Liver (tissue), 9 donors: ENCODE data around the gene ARHGEF7. TPM values are rescaled to one million over a fixed set of nuclear protein-coding genes. Genes with fewer than 3 reads are reported as not detected.

Experiments used
- DNase-seq: peaks from one replicate; pipeline ENCODE4 v3.0.0-alpha.2; 2017; ENCODE audit warnings: low spot score
- H3K27ac ChIP-seq, 2 donors: one replicate each; pipeline ENCODE4 v1.7.0; 2013; ENCODE audit warnings: inconsistent platforms in 2 of 2, low read length in 2 of 2, control low read depth in 1 of 2, low read depth in 1 of 2, mild to moderate bottlenecking in 1 of 2
- H3K27me3 ChIP-seq, 4 donors: one replicate each; pipeline versions ENCODE4 v1.6.1 to v1.7.0; 2013; ENCODE audit warnings: low read length in 3 of 4, inconsistent platforms in 1 of 4, mild to moderate bottlenecking in 1 of 4, moderate library complexity in 1 of 4; ENCODE audit not compliant: control insufficient read depth in 4 of 4, insufficient read depth in 4 of 4
- H3K36me3 ChIP-seq, 4 donors: one replicate each; pipeline versions ENCODE4 v1.6.1 to v1.7.0; 2013; ENCODE audit warnings: low read length in 3 of 4, mild to moderate bottlenecking in 3 of 4, low read depth in 1 of 4, moderate library complexity in 1 of 4; ENCODE audit not compliant: control insufficient read depth in 4 of 4, insufficient read depth in 3 of 4
- H3K4me1 ChIP-seq, 4 donors: one replicate each; pipeline versions ENCODE4 v1.6.1 to v1.7.0; 2013; ENCODE audit warnings: low read length in 3 of 4, mild to moderate bottlenecking in 3 of 4, moderate library complexity in 1 of 4; ENCODE audit not compliant: control insufficient read depth in 4 of 4, insufficient read depth in 4 of 4
- H3K4me3 ChIP-seq, 3 donors: one replicate each; pipeline versions ENCODE4 v1.6.1 to v1.7.0; 2013; ENCODE audit warnings: low read length in 3 of 3, control low read depth in 1 of 3, low read depth in 1 of 3, mild to moderate bottlenecking in 1 of 3
- H3K9ac ChIP-seq, 2 donors: one replicate each; pipeline ENCODE4 v1.7.0; 2013; ENCODE audit warnings: low read length in 2 of 2, mild to moderate bottlenecking in 2 of 2, moderate library complexity in 2 of 2, control low read depth in 1 of 2, low read depth in 1 of 2
- H3K9me3 ChIP-seq, 4 donors: one replicate each; pipeline versions ENCODE4 v1.6.1 to v1.7.0; 2013; ENCODE audit warnings: low read length in 3 of 4; ENCODE audit not compliant: control insufficient read depth in 4 of 4
- ATF3 ChIP-seq: IDR thresholded peaks from 2 replicates; pipeline ENCODE4 v1.6.1; 2016; ENCODE audit warnings: antibody characterized with exemption
- EGR1 ChIP-seq, 2 donors: IDR thresholded peaks; 2 replicates each; pipeline ENCODE4 v1.6.1; 2016 to 2018; ENCODE audit warnings: antibody characterized with exemption in 2 of 2, low read depth in 2 of 2
- GABPA ChIP-seq, 2 donors: IDR thresholded peaks in 1 of 2; conservative IDR thresholded peaks in 1 of 2; 2 replicates each; pipeline ENCODE4 v1.6.1; 2016; ENCODE audit warnings: antibody characterized with exemption in 2 of 2, mild to moderate bottlenecking in 1 of 2, moderate library complexity in 1 of 2
- ZBTB33 ChIP-seq: IDR thresholded peaks from 2 replicates; pipeline ENCODE4 v1.6.1; 2016; ENCODE audit warnings: antibody characterized with exemption
- WGBS: extraction: QIAGEN DNeasy Blood & Tissue Kit; methylation state at CpG from one replicate; pipeline ENCODE4 v1.1.7; 2013; 5-methylcytosine and 5-hydroxymethylcytosine counted together
- polyA plus RNA-seq, 2 donors: library from polyadenylated mRNA; stranded (reverse) in 1 of 2; unstranded in 1 of 2; fragments of 200-250 nt in 1 of 2; fragments of >200 nt in 1 of 2; fragmentation: Nextera tagmentation in 1 of 2; extraction: Ambion mirVana in 1 of 2; gene quantifications; one replicate each; pipeline versions ENCODE4 v1.2.1 to v1.2.3, GENCODE V29; 2013 to 2015
- total RNA-seq, 2 donors: library from RNA; depleted of rRNA; stranded (reverse); fragments of >200 nt; gene quantifications; one replicate each; pipeline ENCODE4 v1.2.3, GENCODE V29; 2014
- TF ChIP-seq, protein P1 (sequence below): IDR thresholded peaks from 2 replicates; pipeline ENCODE4 v1.6.1; 2016; ENCODE audit warnings: antibody characterized with exemption, mild to moderate bottlenecking
- donor health status: healthy.
- donor health status: healthy.
- donor health status: healthy.
- donor health status: healthy.
- donor health status: healthy.

Gene ARHGEF7
- total and polyA plus RNA-seq, 4 donors = 10.3 to 37.5 (median 20.1) TPM

DNA sequence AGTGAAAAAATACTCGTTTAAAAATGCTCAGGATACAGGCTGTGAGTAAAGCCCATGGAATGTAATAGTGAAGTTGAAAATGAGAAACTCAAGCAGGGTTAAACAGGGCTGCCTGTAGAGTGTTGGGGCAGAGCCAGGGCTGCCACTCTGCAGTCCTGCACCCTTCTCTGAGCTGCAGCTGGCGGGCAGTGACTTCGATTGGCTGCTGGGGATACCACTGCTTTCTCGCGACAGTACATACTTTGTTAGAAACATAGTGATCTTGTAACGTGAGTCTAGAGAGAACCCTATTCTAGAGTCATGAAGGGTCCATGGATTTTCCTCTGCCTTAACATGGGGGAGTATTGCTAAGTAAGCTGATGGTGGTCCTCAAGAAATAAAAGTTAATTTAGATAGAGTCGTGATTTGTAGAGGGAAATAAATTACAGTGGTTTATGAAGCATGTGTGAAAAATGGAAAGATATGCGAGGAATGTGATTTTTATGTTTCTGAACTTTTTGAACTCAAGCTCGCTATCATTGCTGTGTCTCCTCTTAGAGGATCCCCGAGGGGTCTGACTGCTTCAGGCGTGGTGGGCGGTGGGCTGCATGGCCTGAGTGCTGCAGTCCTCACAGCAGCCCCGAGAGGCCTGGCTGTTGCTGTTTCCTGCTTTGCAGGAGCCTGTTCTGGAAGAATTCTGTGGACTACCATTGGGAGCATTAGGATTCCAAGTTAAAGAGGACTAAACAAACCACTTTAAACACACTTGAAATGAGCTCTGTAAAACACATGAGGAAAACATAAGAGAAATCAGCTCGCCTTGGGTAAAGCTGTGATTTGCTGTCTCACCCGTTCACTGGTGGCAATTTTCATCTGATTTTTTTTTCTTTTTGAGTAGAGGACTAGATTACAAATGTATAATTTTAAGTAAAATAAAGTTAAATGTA lies 95.7 kb downstream of the ARHGEF7 start:
- H3K27ac ChIP-seq = no peak overlapping the region

DNA sequence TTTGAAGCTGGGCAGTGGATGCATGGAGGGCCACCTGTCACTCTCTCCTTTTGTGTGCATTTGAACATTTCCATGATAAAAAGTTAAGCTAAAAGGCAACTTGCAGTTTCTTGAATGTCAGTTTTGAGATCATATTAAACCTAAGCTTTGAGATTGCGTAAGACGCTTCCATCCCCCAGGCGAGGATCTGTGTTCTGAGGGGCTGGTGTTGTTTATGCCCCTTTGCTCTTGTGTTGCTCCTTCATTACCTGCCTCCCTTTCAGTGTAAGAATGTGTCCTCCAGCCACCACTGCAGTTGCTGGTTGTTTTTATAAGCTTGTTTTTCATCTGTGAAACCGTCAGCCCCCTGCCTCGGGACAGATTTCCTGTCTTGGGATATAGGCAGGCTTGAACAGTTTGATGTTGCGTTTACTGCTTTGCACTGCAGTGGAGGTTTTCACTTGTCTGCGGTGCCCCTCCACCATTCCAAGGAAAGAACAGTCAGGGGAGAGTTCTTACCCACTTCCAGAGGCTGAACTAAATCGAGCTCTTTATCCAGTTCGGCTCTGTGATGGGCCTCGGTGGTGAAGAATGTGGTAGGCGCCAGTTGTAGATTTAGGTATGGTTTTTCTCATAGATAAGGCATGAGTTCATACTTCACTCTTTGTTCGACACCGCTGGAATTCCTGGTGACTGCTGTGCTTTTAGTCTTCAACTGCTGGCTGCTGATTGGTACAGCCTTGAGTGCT lies 96.8 kb downstream of the ARHGEF7 start:
- Histone ChIP-seq H3K4me3 (no peak overlapping the region), H3K9me3 (no peaks in the 10 kb centered on the region), H3K4me1 (peaks cover 2 to 32% (median 21%) of the 10 kb centered on the region in 4 donors), H3K36me3 (peaks cover 0 to 6% (median under 1%) of the 10 kb centered on the region in 4 donors), H3K9ac (no peak overlapping the region), H3K27ac (no peak overlapping the region), H3K27me3 (no peaks in the 10 kb centered on the region)
- no peak for DNase-seq
- WGBS = 90% methylated on average over 13 of the region's 13 CpGs
- TF ChIP-seq EGR1 (IDR thresholded peaks at IDR 0.05; ENCODE audit: low read depth in 2 of 2) (no peak), ATF3 (no peak)

More for the DNA sequence above, 95.7 kb downstream of the ARHGEF7 start:
- no peak for DNase-seq
- Histone ChIP-seq H3K36me3 (peaks cover 0 to 6% (median 3%) of the 10 kb centered on the region in 4 donors), H3K9me3 (no peaks in the 10 kb centered on the region), H3K27me3 (no peaks in the 10 kb centered on the region), H3K4me1 (peaks cover 2 to 26% (median 16%) of the 10 kb centered on the region in 4 donors), H3K4me3 (no peak overlapping the region), H3K9ac (no peak overlapping the region)
- peak; percentile 52 for TF ChIP-seq ZBTB33
- no peak for TF ChIP-seq GABPA (IDR thresholded peaks at IDR 0.05 in 1 of 2, conservative IDR thresholded peaks at IDR 0.05 in 1 of 2)
- TF ChIP-seq, protein P1, sequence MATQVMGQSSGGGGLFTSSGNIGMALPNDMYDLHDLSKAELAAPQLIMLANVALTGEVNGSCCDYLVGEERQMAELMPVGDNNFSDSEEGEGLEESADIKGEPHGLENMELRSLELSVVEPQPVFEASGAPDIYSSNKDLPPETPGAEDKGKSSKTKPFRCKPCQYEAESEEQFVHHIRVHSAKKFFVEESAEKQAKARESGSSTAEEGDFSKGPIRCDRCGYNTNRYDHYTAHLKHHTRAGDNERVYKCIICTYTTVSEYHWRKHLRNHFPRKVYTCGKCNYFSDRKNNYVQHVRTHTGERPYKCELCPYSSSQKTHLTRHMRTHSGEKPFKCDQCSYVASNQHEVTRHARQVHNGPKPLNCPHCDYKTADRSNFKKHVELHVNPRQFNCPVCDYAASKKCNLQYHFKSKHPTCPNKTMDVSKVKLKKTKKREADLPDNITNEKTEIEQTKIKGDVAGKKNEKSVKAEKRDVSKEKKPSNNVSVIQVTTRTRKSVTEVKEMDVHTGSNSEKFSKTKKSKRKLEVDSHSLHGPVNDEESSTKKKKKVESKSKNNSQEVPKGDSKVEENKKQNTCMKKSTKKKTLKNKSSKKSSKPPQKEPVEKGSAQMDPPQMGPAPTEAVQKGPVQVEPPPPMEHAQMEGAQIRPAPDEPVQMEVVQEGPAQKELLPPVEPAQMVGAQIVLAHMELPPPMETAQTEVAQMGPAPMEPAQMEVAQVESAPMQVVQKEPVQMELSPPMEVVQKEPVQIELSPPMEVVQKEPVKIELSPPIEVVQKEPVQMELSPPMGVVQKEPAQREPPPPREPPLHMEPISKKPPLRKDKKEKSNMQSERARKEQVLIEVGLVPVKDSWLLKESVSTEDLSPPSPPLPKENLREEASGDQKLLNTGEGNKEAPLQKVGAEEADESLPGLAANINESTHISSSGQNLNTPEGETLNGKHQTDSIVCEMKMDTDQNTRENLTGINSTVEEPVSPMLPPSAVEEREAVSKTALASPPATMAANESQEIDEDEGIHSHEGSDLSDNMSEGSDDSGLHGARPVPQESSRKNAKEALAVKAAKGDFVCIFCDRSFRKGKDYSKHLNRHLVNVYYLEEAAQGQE = no peak
- WGBS = 82% methylated on average over 15 of the region's 15 CpGs

DNA sequence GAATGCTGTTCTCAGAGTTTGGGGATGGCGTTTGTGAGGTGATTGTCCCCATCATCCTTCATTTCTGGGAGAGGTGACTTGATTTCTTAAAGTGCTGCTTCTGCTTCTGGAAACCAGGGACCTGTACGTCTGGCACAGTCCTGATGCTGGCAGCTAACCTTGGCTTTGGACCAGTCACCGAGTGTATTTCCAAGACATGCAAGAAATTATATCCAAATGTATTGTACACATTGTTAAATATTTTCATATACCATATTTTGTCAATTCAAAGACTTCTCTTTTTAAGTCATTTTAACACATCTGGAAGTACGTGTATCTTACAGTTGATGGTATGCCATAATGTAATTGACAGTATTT lies 97.4 kb downstream of the ARHGEF7 start:
- peaks cover 5 to 37% (median 25%) of the 10 kb centered on the region in 4 donors for H3K4me1 ChIP-seq
- no peak for DNase-seq
- H3K4me3 ChIP-seq = no peak overlapping the region
- TF ChIP-seq GABPA (IDR thresholded peaks at IDR 0.05 in 1 of 2, conservative IDR thresholded peaks at IDR 0.05 in 1 of 2) (no peak), ZBTB33 (no peak)
- peaks cover 0 to 6% (median 0%) of the 10 kb centered on the region in 4 donors for H3K36me3 ChIP-seq
- no peaks in the 10 kb centered on the region for H3K9me3 ChIP-seq
- H3K27me3 ChIP-seq = no peaks in the 10 kb centered on the region
- no peak overlapping the region for H3K27ac ChIP-seq
- no peak overlapping the region for H3K9ac ChIP-seq
- WGBS = 84% methylated on average over 4 of the region's 4 CpGs
